ENCODE data around the gene MYO16.
A peak's percentile ranks its signal among the peaks of the same experiment; 100 is the strongest.

MYO16 gene

GRCh38 chr13:109119896-109120295, 490.5 kb downstream of the MYO16 start:
- Histone ChIP-seq H3K9me3 (ENCODE audit: control insufficient read depth, low read length) (no peaks in the 10 kb centered on the region), H2BK5ac (ENCODE audit: low read depth, low read length, poor library complexity, severe bottlenecking) (no peak overlapping the region), H2AFZ (ENCODE audit: low read depth, low read length) (no peak overlapping the region), H3K18ac (ENCODE audit: low read depth in 1 of 2, low read length in 2 of 2) (no peak overlapping the region), H2BK12ac (ENCODE audit: low read length in 2 of 2) (no peak overlapping the region), H2BK15ac (ENCODE audit: low read depth, poor library complexity, severe bottlenecking) (no peak overlapping the region), H3K4me2 (ENCODE audit: low read length, poor library complexity, severe bottlenecking) (no peak overlapping the region), H3K27ac (ENCODE audit: low read length, poor library complexity, severe bottlenecking) (no peak overlapping the region), H2AK5ac (ENCODE audit: low read length, severe bottlenecking) (no peak overlapping the region), H3K9ac (ENCODE audit: low read length) (no peak overlapping the region), H3K27me3 (ENCODE audit: control insufficient read depth in 1 of 2, insufficient read depth in 1 of 2, low read length in 2 of 2) (no peaks in the 10 kb centered on the region), H4K91ac (ENCODE audit: low read length) (no peak overlapping the region), H3K36me3 (ENCODE audit: control insufficient read depth in 1 of 2, insufficient read depth in 2 of 2, low read depth in 1 of 2, low read length in 2 of 2) (no peaks in the 10 kb centered on the region), H3K14ac (ENCODE audit: low read length in 2 of 2) (no peak overlapping the region), H4K8ac (ENCODE audit: low read length) (no peak overlapping the region), H3K4me1 (ENCODE audit: control insufficient read depth, insufficient read depth, low read depth, low read length) (no peaks in the 10 kb centered on the region), H3K23ac (ENCODE audit: low read length in 2 of 2) (no peak overlapping the region), H3K4me3 (ENCODE audit: insufficient read depth in 1 of 2, low read depth in 1 of 2, low read length in 2 of 2) (no peak overlapping the region), H2BK120ac (ENCODE audit: low read depth, low read length) (no peak overlapping the region), H3K4ac (ENCODE audit: low read depth in 1 of 2, low read length in 2 of 2) (no peak overlapping the region), H3K79me1 (replicated peaks; ENCODE audit: low read length, poor library complexity, severe bottlenecking) (no peaks in the 10 kb centered on the region)
- 100% methylated on average over 1 of the region's 1 CpG for WGBS
- DNase-seq: peak; percentile 25

- H3K79me1 ChIP-seq (replicated peaks; ENCODE audit: low read length, poor library complexity, severe bottlenecking): no peaks in the 10 kb centered on the region
- peak overlapping the region in 1 of 2 experiments; percentile 44 for H3K4me3 ChIP-seq (ENCODE audit: insufficient read depth in 1 of 2, low read depth in 1 of 2, low read length in 2 of 2)
- no peak overlapping the region for H2AFZ ChIP-seq (ENCODE audit: low read depth, low read length)
- no peak overlapping the region for H2BK120ac ChIP-seq (ENCODE audit: low read depth, low read length)
- 92% methylated on average over 4 of the region's 5 CpGs for WGBS
- no peak overlapping the region for H3K23ac ChIP-seq (ENCODE audit: low read length in 2 of 2)
- no peak overlapping the region for H2AK5ac ChIP-seq (ENCODE audit: low read length, severe bottlenecking)
- H3K36me3 ChIP-seq (ENCODE audit: control insufficient read depth in 1 of 2, insufficient read depth in 2 of 2, low read depth in 1 of 2, low read length in 2 of 2): no peaks in the 10 kb centered on the region
- no peaks in the 10 kb centered on the region for H3K4me1 ChIP-seq (ENCODE audit: control insufficient read depth, insufficient read depth, low read depth, low read length)
- H2BK5ac ChIP-seq (ENCODE audit: low read depth, low read length, poor library complexity, severe bottlenecking): no peak overlapping the region
- H3K4ac ChIP-seq (ENCODE audit: low read depth in 1 of 2, low read length in 2 of 2): no peak overlapping the region
- no peak for DNase-seq
- H4K91ac ChIP-seq (ENCODE audit: low read length): peak overlapping the region; percentile 7
- H3K27ac ChIP-seq (ENCODE audit: low read length, poor library complexity, severe bottlenecking): no peak overlapping the region
- H3K4me2 ChIP-seq (ENCODE audit: low read length, poor library complexity, severe bottlenecking): no peak overlapping the region
- peak overlapping the region; percentile 60 to 63 for H2BK12ac ChIP-seq (ENCODE audit: low read length in 2 of 2)
- no peaks in the 10 kb centered on the region for H3K9me3 ChIP-seq (ENCODE audit: control insufficient read depth, low read length)
- H2BK15ac ChIP-seq (ENCODE audit: low read depth, poor library complexity, severe bottlenecking): no peak overlapping the region
- H3K14ac ChIP-seq (ENCODE audit: low read length in 2 of 2): peak overlapping the region in 1 of 2 experiments; percentile 45
- H4K8ac ChIP-seq (ENCODE audit: low read length): no peak overlapping the region
- no peak overlapping the region for H3K18ac ChIP-seq (ENCODE audit: low read depth in 1 of 2, low read length in 2 of 2)
- no peak overlapping the region for H3K9ac ChIP-seq (ENCODE audit: low read length)
- no peaks in the 10 kb centered on the region for H3K27me3 ChIP-seq (ENCODE audit: control insufficient read depth in 1 of 2, insufficient read depth in 1 of 2, low read length in 2 of 2)
These were observed 492.4 kb downstream of the MYO16 start for GRCh38 chr13:109121826-109122225.

- Histone ChIP-seq H3K27ac (ENCODE audit: low read length, poor library complexity, severe bottlenecking) (no peak overlapping the region), H3K18ac (ENCODE audit: low read depth in 1 of 2, low read length in 2 of 2) (no peak overlapping the region), H3K79me1 (replicated peaks; ENCODE audit: low read length, poor library complexity, severe bottlenecking) (no peaks in the 10 kb centered on the region), H4K8ac (ENCODE audit: low read length) (no peak overlapping the region), H3K4me3 (ENCODE audit: insufficient read depth in 1 of 2, low read depth in 1 of 2, low read length in 2 of 2) (no peak overlapping the region), H2BK12ac (ENCODE audit: low read length in 2 of 2) (no peak overlapping the region), H3K36me3 (ENCODE audit: control insufficient read depth in 1 of 2, insufficient read depth in 2 of 2, low read depth in 1 of 2, low read length in 2 of 2) (no peaks in the 10 kb centered on the region), H3K4ac (ENCODE audit: low read depth in 1 of 2, low read length in 2 of 2) (no peak overlapping the region), H3K9ac (ENCODE audit: low read length) (no peak overlapping the region), H2BK15ac (ENCODE audit: low read depth, poor library complexity, severe bottlenecking) (no peak overlapping the region), H3K4me2 (ENCODE audit: low read length, poor library complexity, severe bottlenecking) (no peak overlapping the region), H2BK120ac (ENCODE audit: low read depth, low read length) (no peak overlapping the region), H4K91ac (ENCODE audit: low read length) (no peak overlapping the region), H3K9me3 (ENCODE audit: control insufficient read depth, low read length) (no peaks in the 10 kb centered on the region), H3K14ac (ENCODE audit: low read length in 2 of 2) (no peak overlapping the region), H2BK5ac (ENCODE audit: low read depth, low read length, poor library complexity, severe bottlenecking) (no peak overlapping the region), H2AK5ac (ENCODE audit: low read length, severe bottlenecking) (no peak overlapping the region), H3K27me3 (ENCODE audit: control insufficient read depth in 1 of 2, insufficient read depth in 1 of 2, low read length in 2 of 2) (no peaks in the 10 kb centered on the region), H3K4me1 (ENCODE audit: control insufficient read depth, insufficient read depth, low read depth, low read length) (no peaks in the 10 kb centered on the region), H3K23ac (ENCODE audit: low read length in 2 of 2) (no peak overlapping the region), H2AFZ (ENCODE audit: low read depth, low read length) (no peak overlapping the region)
- 72% methylated on average over 2 of the region's 2 CpGs for WGBS
- DNase-seq: no peak
These were observed 494.6 kb downstream of the MYO16 start for GRCh38 chr13:109123971-109124370.

DNA sequence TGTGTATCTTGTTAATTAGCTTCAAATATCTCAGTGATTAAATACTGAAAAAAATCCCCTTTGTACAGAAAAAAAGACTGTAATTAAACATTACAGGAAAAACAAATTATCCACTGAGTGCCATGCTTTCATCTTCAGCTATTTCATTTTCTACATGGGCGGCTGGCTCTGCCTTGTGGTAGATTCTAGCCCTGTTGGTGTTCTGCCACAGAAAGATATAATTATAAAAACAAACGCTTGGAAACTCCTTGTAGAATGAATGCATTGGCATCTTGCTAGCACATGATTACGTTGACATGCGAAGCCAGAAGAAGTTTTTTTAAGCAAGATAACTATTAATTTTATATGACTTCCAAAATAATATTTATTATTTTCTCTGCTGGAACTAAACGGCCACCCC, 496.8 kb downstream of the MYO16 start:
- H3K27ac ChIP-seq (ENCODE audit: low read length, poor library complexity, severe bottlenecking): no peak overlapping the region
- H2BK12ac ChIP-seq (ENCODE audit: low read length in 2 of 2): no peak overlapping the region
- no peaks in the 10 kb centered on the region for H3K36me3 ChIP-seq (ENCODE audit: control insufficient read depth in 1 of 2, insufficient read depth in 2 of 2, low read depth in 1 of 2, low read length in 2 of 2)
- H3K4me2 ChIP-seq (ENCODE audit: low read length, poor library complexity, severe bottlenecking): no peak overlapping the region
- H2AFZ ChIP-seq (ENCODE audit: low read depth, low read length): no peak overlapping the region
- 100% methylated on average over 2 of the region's 5 CpGs for WGBS
- no peak overlapping the region for H3K14ac ChIP-seq (ENCODE audit: low read length in 2 of 2)
- H2BK5ac ChIP-seq (ENCODE audit: low read depth, low read length, poor library complexity, severe bottlenecking): no peak overlapping the region
- no peak overlapping the region for H3K18ac ChIP-seq (ENCODE audit: low read depth in 1 of 2, low read length in 2 of 2)
- no peak overlapping the region for H4K91ac ChIP-seq (ENCODE audit: low read length)
- H3K79me1 ChIP-seq (replicated peaks; ENCODE audit: low read length, poor library complexity, severe bottlenecking): no peaks in the 10 kb centered on the region
- DNase-seq: no peak
- H3K27me3 ChIP-seq (ENCODE audit: control insufficient read depth in 1 of 2, insufficient read depth in 1 of 2, low read length in 2 of 2): no peaks in the 10 kb centered on the region
- H3K4me3 ChIP-seq (ENCODE audit: insufficient read depth in 1 of 2, low read depth in 1 of 2, low read length in 2 of 2): no peak overlapping the region
- H2AK5ac ChIP-seq (ENCODE audit: low read length, severe bottlenecking): no peak overlapping the region
- H3K4me1 ChIP-seq (ENCODE audit: control insufficient read depth, insufficient read depth, low read depth, low read length): peaks cover 2% of the 10 kb centered on the region
- H3K23ac ChIP-seq (ENCODE audit: low read length in 2 of 2): no peak overlapping the region
- H3K9me3 ChIP-seq (ENCODE audit: control insufficient read depth, low read length): no peaks in the 10 kb centered on the region
- no peak overlapping the region for H2BK15ac ChIP-seq (ENCODE audit: low read depth, poor library complexity, severe bottlenecking)
- H3K4ac ChIP-seq (ENCODE audit: low read depth in 1 of 2, low read length in 2 of 2): no peak overlapping the region
- H4K8ac ChIP-seq (ENCODE audit: low read length): no peak overlapping the region
- no peak overlapping the region for H2BK120ac ChIP-seq (ENCODE audit: low read depth, low read length)
- no peak overlapping the region for H3K9ac ChIP-seq (ENCODE audit: low read length)
